ENCODE results near the gene CLDN8. TPM values are rescaled to one million over a fixed set of nuclear protein-coding genes. Genes with fewer than 3 reads are reported as not detected.

CLDN8 gene
- total RNA-seq, 1 experiment from 2014 or later, result not detected

- intact Hi-C loops (cut with micrococcal nuclease; ENCODE audit: unreplicated experiment), result no loop called here
- no TSS peak for BruUV-seq (replicated peaks)
- Histone ChIP-seq H3K36me3 (ENCODE audit: control insufficient read depth, insufficient read depth, low read length) (no peaks in the 10 kb centered on the region), H3K4me3 (ENCODE audit: low read depth in 2 of 2, low read length in 2 of 2) (no peak overlapping the region), H3K27me3 (ENCODE audit: control insufficient read depth, insufficient read depth, low read length) (no peaks in the 10 kb centered on the region), H3K4me1 (ENCODE audit: control insufficient read depth, insufficient read depth, low read length) (no peaks in the 10 kb centered on the region), H3K27ac (ENCODE audit: low read length) (no peak overlapping the region), H3K9me3 (ENCODE audit: control insufficient read depth, insufficient read depth, low read depth, low read length) (no peaks in the 10 kb centered on the region)
- ATAC-seq (no peak), DNase-seq (ENCODE audit: low read depth, low spot score) (no peak)
- ChIA-PET CTCF (no interaction called here), POLR2A (no interaction called here)
- TF ChIP-seq POLR2AphosphoS5 (IDR thresholded peaks at IDR 0.05; ENCODE audit: low read depth, low read length), result no peak
- TF ChIP-seq REST (IDR thresholded peaks at IDR 0.05; ENCODE audit: insufficient read depth in 1 of 2, low read depth in 2 of 2, low read length in 1 of 2), result no peak
- no peak for TF ChIP-seq CTCF (IDR thresholded peaks at IDR 0.05)
- no peak for TF ChIP-seq TCF7L2 (IDR thresholded peaks at IDR 0.05; ENCODE audit: low read depth, low read length)
- no peak for TF ChIP-seq SIN3A (IDR thresholded peaks at IDR 0.05; ENCODE audit: borderline replicate concordance, insufficient read depth, low read depth, low read length)
- in situ Hi-C loops (cut with HindIII; ENCODE audit: low pct_unique_long_range_greater_than_20kb, low sequenced_read_pairs), result no loop called here
These were observed 40.2 kb upstream of the CLDN8 start for GRCh38 chr21:30256100-30256499.

- intact Hi-C loops (cut with micrococcal nuclease; ENCODE audit: unreplicated experiment), result no loop called here
- CTCF ChIA-PET, result no interaction called here
- BruUV-seq (replicated peaks), result no TSS peak
These were observed 39.8 kb upstream of the CLDN8 start for GRCh38 chr21:30255679-30256078.

More at GRCh38 chr21:30255679-30256078, 39.8 kb upstream of the CLDN8 start:
- ATAC-seq (no peak), DNase-seq (ENCODE audit: low read depth, low spot score) (no peak)
- POLR2A ChIA-PET, result no interaction called here
- Histone ChIP-seq H3K4me3 (ENCODE audit: low read depth in 2 of 2, low read length in 2 of 2) (no peak overlapping the region), H3K9me3 (ENCODE audit: control insufficient read depth, insufficient read depth, low read depth, low read length) (no peaks in the 10 kb centered on the region), H3K27ac (ENCODE audit: low read length) (no peak overlapping the region), H3K36me3 (ENCODE audit: control insufficient read depth, insufficient read depth, low read length) (no peaks in the 10 kb centered on the region), H3K4me1 (ENCODE audit: control insufficient read depth, insufficient read depth, low read length) (no peaks in the 10 kb centered on the region), H3K27me3 (ENCODE audit: control insufficient read depth, insufficient read depth, low read length) (no peaks in the 10 kb centered on the region)
- no peak for TF ChIP-seq POLR2AphosphoS5 (IDR thresholded peaks at IDR 0.05; ENCODE audit: low read depth, low read length)
- no peak for TF ChIP-seq REST (IDR thresholded peaks at IDR 0.05; ENCODE audit: insufficient read depth in 1 of 2, low read depth in 2 of 2, low read length in 1 of 2)
- TF ChIP-seq SIN3A (IDR thresholded peaks at IDR 0.05; ENCODE audit: borderline replicate concordance, insufficient read depth, low read depth, low read length), result no peak
- TF ChIP-seq TCF7L2 (IDR thresholded peaks at IDR 0.05; ENCODE audit: low read depth, low read length), result no peak
- in situ Hi-C loops (cut with HindIII; ENCODE audit: low pct_unique_long_range_greater_than_20kb, low sequenced_read_pairs), result no loop called here

Measured in Panc1 (cell line).